ENCODE results near the gene SRRD.

The SRRD gene

GRCh38 chr22:26485806-26486390 lies 2.2 kb downstream of the SRRD start:
- in situ Hi-C loops (cut with MboI; ENCODE audit: low pct_unique_long_range_greater_than_20kb, low sequenced_read_pairs, unreplicated experiment): no loop called here
- DNase-seq (ENCODE audit: low spot score): no peak
- no peak for TF ChIP-seq CTCF (IDR thresholded peaks at IDR 0.05; ENCODE audit: extremely low read depth, insufficient read depth, missing control alignments)

- in situ Hi-C loops (cut with MboI; ENCODE audit: low pct_unique_long_range_greater_than_20kb, low sequenced_read_pairs, unreplicated experiment): no loop called here
- no peak for DNase-seq (ENCODE audit: low spot score)
Measured at GRCh38 chr22:26486394-26486793, 2.7 kb downstream of the SRRD start.

GRCh38 chr22:26487996-26488395 lies 4.3 kb downstream of the SRRD start:
- in situ Hi-C loops (cut with MboI; ENCODE audit: low pct_unique_long_range_greater_than_20kb, low sequenced_read_pairs, unreplicated experiment): no loop called here
- no peak for DNase-seq (ENCODE audit: low spot score)
- no peak for TF ChIP-seq CTCF (IDR thresholded peaks at IDR 0.05; ENCODE audit: extremely low read depth, insufficient read depth, missing control alignments)

More at GRCh38 chr22:26486394-26486793, 2.7 kb downstream of the SRRD start:
- TF ChIP-seq CTCF (IDR thresholded peaks at IDR 0.05; ENCODE audit: extremely low read depth, insufficient read depth, missing control alignments): no peak

GRCh38 chr22:26489447-26490036 lies 5.9 kb downstream of the SRRD start:
- in situ Hi-C loops (cut with MboI; ENCODE audit: low pct_unique_long_range_greater_than_20kb, low sequenced_read_pairs, unreplicated experiment): no loop called here
- no peak for DNase-seq (ENCODE audit: low spot score)
- no peak for TF ChIP-seq CTCF (IDR thresholded peaks at IDR 0.05; ENCODE audit: extremely low read depth, insufficient read depth, missing control alignments)

GRCh38 chr22:26492220-26492619 lies 8.5 kb downstream of the SRRD start:
- TF ChIP-seq CTCF (IDR thresholded peaks at IDR 0.05; ENCODE audit: extremely low read depth, insufficient read depth, missing control alignments): no peak
- DNase-seq (ENCODE audit: low spot score): no peak
- in situ Hi-C loops (cut with MboI; ENCODE audit: low pct_unique_long_range_greater_than_20kb, low sequenced_read_pairs, unreplicated experiment): no loop called here

- in situ Hi-C loops (cut with MboI; ENCODE audit: low pct_unique_long_range_greater_than_20kb, low sequenced_read_pairs, unreplicated experiment): no loop called here
- TF ChIP-seq CTCF (IDR thresholded peaks at IDR 0.05; ENCODE audit: extremely low read depth, insufficient read depth, missing control alignments): no peak
- DNase-seq (ENCODE audit: low spot score): no peak
Measured at GRCh38 chr22:26494506-26494905, 10.8 kb downstream of the SRRD start.
